Stimulated activated effector memory CD8-positive, alpha-beta T cell treated with anti-CD3 and anti-CD28 coated beads, Interleukin-12 subunit alpha, Interleukin-12 subunit beta, amount 100 ng/mL, for 72 hours (primary cell): Measurements from ENCODE around the gene KRT83.

Experiments used
- ATAC-seq: fragments of 150-1000 bp; cut with Tn5 transposase; 2 replicates; pipeline ENCODE4 v1.10.0; 2021
- DNase-seq, 2 donors: peaks; one replicate each; pipeline ENCODE4 v3.0.0; 2021 to 2022; ENCODE audit warnings: low spot score in 2 of 2
- H3K27ac Mint-ChIP-seq: one replicate; pipeline ENCODE4 v1.8.0; 2022; ENCODE audit warnings: mild to moderate bottlenecking, mixed read lengths
- H3K36me3 Mint-ChIP-seq: one replicate; pipeline ENCODE4 v1.8.0; 2022; ENCODE audit warnings: mild to moderate bottlenecking, mixed read lengths
- H3K4me1 Mint-ChIP-seq: one replicate; pipeline ENCODE4 v1.8.0; 2022; ENCODE audit warnings: mixed read lengths
- H3K4me3 Mint-ChIP-seq: one replicate; pipeline ENCODE4 v1.8.0; 2022; ENCODE audit warnings: mild to moderate bottlenecking, mixed read lengths
- H3K9me3 Mint-ChIP-seq: one replicate; pipeline ENCODE4 v1.8.0; 2022; ENCODE audit warnings: mixed read lengths

Gene KRT83

DNA sequence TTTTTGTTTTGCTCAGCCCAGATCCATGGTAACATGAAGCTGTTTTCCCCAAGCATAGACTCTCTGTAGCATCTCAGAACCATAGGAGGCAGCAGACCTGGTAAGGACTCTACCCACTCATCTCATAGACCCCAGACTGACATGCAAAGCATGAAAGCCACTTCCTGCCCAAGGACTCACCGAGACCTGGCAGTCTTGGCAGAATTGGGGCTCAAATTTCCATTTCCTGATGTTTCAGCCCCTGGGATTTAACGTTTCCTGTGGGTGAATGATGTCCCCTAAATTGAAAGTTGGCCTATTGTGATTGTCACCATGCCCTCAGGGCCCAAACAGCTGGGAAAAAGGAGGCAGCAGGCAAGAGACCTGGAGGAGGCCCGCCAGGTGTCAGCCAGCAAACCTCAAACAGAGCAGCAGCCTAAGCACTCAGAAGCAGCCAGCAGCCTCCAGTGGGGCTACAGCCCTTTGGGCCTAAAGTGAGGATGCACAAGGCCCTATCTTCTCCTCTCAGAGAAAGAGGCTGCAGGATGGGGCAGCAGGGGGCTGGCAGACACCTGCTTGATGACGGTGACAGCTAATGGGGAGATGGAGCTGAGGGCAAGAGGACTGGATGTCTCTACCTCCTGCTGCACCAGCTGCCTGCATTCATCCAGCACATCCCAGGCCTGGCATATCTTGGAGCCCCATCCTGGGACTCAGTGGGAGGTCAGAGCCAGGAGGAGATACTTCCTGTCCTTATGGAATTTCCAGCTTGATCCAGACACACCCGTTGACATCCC, 37.6 kb upstream of the KRT83 start:
- Mint-ChIP-seq H3K9me3 (no peaks in the 10 kb centered on the region), H3K4me1 (peaks cover 50% of the 10 kb centered on the region), H3K4me3 (no peak overlapping the region), H3K27ac (no peak overlapping the region), H3K36me3 (no peaks in the 10 kb centered on the region)
- DNase-seq (no peak), ATAC-seq (peak; percentile 85)

DNA sequence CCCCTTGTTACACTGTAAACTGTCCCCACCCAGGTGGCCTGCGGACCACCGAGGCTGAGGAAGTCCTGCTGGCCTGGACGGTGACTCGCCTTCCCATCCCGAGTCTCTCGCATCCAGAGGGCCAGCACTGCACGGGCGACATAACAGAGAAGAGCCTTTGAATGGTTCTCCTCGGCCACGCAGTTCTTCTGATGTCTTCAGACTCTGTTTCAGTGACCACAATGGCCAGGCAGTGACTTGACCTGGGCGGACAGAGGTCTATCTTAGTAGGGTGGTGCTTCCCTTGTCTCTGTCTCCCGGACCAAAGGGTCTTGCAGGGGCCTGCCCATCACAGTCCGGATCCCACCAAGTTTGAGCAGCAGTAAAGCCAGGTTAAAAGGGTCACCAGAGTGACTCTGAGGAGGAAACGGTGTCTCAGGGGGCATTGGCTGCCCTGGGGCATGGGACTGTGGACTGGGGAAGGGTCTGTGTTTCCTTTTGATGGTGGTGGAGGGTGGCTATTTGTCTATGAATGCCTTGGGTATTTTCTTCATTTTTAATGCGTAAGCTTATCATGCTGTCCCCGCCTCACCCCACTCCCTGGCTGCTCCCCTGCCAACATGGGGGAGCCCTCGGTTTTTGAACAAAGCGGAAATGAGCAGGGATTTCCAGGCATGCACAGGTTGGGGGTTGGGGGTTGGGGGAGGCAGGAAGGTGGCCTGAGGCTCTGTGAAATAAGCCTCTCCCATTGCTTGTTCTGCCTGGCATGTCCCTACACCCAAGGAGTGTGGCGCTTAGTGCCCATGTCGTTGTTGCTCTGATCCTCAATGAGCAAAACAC, 35.8 kb upstream of the KRT83 start:
- H3K4me3 Mint-ChIP-seq, result no peak overlapping the region
- H3K9me3 Mint-ChIP-seq, result no peaks in the 10 kb centered on the region
- DNase-seq, result no peak
- peaks cover 48% of the 10 kb centered on the region for H3K4me1 Mint-ChIP-seq
- no peak for ATAC-seq
- H3K36me3 Mint-ChIP-seq, result no peaks in the 10 kb centered on the region
- H3K27ac Mint-ChIP-seq, result peak overlapping the region; percentile 38

DNA sequence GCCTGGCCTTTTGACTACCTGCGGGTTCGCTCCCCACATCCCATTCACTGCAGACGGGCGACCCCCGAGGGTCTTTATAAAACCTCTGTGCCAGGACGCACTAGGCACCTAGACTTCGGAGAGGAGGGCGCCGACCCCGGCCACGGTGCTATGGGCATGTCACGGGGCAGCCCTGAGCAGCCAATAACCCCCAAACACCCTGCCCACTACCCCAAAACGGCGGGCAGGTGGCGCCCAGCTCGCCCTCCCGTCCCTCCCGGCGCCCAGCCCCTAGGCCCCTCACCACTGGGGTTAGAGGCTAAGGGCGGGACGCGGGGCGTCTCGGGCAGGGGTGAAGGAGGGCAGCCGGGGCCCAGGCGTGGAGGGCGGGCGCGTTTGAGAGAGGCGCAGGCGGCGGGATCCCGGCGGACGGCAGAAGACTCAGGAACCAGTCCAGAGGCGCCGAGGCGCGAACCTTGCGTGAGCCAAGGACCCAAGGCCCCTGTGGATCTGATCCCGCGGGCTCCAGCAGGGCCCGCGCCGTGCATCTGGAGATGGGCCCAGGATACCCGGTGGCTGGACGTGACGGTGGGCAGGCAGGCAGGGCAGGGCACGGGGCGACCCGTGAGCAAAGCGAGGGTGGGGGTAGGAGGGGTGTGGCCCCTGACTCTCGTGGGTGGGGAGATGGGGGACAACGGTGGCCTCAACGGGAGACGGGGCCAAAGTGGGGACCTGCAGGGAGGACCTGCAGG, 35.0 kb upstream of the KRT83 start:
- no peak for ATAC-seq
- H3K27ac Mint-ChIP-seq, result no peak overlapping the region
- DNase-seq, result no peak
- no peaks in the 10 kb centered on the region for H3K36me3 Mint-ChIP-seq
- H3K9me3 Mint-ChIP-seq, result no peaks in the 10 kb centered on the region
- H3K4me3 Mint-ChIP-seq, result no peak overlapping the region
- H3K4me1 Mint-ChIP-seq, result peaks cover 46% of the 10 kb centered on the region

DNA sequence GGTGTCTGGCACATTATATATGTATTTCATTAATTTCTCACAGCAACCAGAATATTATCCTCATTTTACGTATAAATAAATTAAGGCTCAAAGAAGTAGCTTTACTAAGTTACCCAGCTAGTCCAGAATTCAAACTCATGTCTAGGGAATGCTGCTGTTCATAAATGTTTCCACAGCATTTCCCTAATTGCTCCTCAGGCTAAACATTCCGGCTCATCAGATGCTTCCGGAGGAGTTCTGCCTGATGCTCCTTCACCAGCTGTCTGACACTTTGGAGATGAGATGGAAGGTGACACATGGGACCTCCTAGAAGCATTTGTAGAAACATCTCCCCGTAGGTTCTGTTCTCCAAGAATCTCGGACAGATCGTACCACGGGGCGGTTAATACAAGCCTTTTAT, 34.0 kb upstream of the KRT83 start:
- H3K9me3 Mint-ChIP-seq, result no peaks in the 10 kb centered on the region
- no peaks in the 10 kb centered on the region for H3K36me3 Mint-ChIP-seq
- no peak overlapping the region for H3K4me3 Mint-ChIP-seq
- peaks cover 43% of the 10 kb centered on the region for H3K4me1 Mint-ChIP-seq
- H3K27ac Mint-ChIP-seq, result no peak overlapping the region
- ATAC-seq, result no peak
- DNase-seq, result no peak

DNA sequence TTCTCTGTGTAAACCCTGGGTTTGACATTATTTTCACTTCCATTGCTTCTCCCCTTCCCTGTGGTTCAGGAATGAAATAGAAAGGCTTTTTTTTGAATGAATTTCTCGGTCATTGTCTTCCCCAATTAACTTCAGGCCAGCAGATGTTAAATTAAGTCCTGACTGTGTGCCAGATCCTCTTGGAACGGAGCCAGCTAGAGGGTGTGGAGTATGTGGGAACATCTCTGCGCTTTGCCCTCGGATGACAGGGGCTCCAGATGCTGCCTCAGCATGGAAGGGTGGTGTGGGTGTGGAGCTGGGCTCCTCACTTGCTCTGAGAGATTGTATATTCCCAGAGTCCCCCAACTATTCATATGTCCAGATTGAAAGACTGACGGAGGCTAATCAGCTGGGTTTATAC, 33.0 kb upstream of the KRT83 start:
- Mint-ChIP-seq H3K4me3 (no peak overlapping the region), H3K9me3 (no peaks in the 10 kb centered on the region), H3K27ac (no peak overlapping the region), H3K4me1 (peaks cover 37% of the 10 kb centered on the region), H3K36me3 (no peaks in the 10 kb centered on the region)
- DNase-seq (no peak), ATAC-seq (no peak)

- Mint-ChIP-seq H3K9me3 (no peaks in the 10 kb centered on the region), H3K27ac (no peak overlapping the region), H3K4me3 (no peak overlapping the region), H3K36me3 (no peaks in the 10 kb centered on the region), H3K4me1 (peaks cover 35% of the 10 kb centered on the region)
- ATAC-seq, result no peak
- DNase-seq, result no peak
Measured at GRCh38 chr12:52353766-52354165, 32.6 kb upstream of the KRT83 start.

GRCh38 chr12:52352951-52353350, 31.8 kb upstream of the KRT83 start:
- ATAC-seq (no peak), DNase-seq (no peak)
- no peaks in the 10 kb centered on the region for H3K36me3 Mint-ChIP-seq
- H3K9me3 Mint-ChIP-seq, result no peaks in the 10 kb centered on the region
- peaks cover 28% of the 10 kb centered on the region for H3K4me1 Mint-ChIP-seq
- H3K27ac Mint-ChIP-seq, result no peak overlapping the region
- H3K4me3 Mint-ChIP-seq, result no peak overlapping the region

DNA sequence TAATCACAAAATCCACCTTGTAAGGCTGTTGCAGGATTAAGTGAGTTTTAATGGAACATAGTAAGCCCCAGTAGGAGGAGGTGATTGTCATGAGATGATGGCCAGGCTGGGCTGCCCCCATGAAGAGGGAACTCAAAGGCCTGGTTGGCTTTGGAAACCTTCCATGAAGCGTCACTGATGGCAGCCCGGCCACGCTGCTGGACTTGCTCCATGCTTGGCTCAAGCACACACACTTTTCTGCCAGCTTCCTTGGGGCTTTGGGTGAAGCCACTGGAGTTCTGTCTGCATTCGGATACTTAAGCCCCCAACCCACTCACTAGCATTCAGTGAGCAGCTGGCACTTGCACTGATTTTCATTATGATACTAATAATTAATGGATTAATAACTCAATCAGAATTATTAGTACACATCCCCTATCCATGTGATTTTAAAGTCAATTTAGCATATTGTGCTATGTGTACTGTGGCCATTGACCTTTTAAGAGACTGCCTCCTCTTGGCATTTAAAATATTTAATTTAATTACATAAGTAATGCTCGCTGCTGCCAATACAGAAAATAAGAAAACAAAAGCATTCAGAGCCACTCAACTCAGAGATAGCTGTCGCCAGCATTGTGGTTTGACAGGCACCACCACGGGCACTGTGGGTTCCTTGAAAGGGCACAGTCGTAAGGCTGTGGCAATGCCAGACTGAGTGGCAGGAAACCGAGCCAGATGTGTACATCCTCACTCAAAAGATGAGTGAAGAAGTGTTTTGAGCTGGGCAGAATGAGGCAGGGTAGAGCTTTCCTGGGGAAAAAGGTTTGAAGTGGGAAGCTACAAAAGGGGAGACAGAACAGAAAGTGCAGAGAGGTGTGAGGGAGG, 30.2 kb upstream of the KRT83 start:
- Mint-ChIP-seq H3K4me3 (no peak overlapping the region), H3K27ac (no peak overlapping the region), H3K4me1 (peaks cover 28% of the 10 kb centered on the region), H3K9me3 (no peaks in the 10 kb centered on the region), H3K36me3 (no peaks in the 10 kb centered on the region)
- ATAC-seq (peak; percentile 96), DNase-seq (peak; percentile 30 to 64)

DNA sequence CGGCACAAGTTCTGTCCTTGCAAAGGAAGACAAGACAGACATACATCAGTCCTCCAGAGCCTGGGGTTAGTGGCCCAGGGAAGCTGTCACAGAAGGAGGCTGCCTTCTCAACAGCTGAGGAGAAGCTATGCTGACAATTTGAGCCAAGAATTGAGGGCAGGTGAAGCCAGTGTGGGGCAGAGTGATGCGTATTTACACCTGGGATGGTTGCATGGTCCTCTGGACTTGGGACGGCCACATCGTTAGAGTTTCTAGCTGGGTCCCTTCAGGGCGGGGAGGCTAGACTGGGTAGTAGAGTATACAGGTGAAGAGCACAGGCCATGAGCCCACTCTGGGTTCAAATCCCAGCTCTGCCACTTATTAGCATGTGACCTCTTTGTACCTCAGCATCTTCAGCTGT, 29.6 kb upstream of the KRT83 start:
- Mint-ChIP-seq H3K9me3 (no peaks in the 10 kb centered on the region), H3K4me3 (no peak overlapping the region), H3K4me1 (peaks cover 28% of the 10 kb centered on the region)

DNA sequence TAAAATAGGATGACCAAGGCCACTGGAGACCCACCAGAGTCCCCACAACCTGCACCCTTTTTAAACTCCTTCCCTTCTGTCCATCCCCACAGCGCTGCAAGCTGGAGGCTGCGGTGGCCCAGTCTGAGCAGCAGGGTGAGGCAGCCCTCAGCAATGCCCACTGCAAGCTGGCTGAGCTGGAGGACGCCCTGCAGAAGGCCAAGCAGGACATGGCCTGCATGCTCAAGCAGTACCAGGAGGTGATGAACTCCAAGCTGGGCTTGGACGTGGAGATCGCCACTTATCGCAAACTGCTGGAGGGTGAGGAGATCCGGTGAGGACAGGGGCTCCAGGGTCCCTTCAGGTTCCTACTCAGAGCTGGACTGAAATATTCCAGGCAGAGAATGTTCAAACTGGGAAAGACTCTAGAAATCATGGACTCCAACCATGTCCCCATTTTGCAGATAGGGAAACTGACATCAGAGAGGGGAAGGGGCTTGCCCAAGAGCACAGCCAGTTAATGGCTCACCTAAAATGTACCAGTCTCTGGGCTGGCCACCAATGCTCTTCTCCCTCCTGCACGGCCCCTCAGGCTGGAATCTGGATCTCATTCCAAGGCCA, 28.9 kb upstream of the KRT83 start:
- no peak for DNase-seq
- Mint-ChIP-seq H3K4me3 (no peak overlapping the region), H3K36me3 (no peaks in the 10 kb centered on the region), H3K9me3 (no peaks in the 10 kb centered on the region), H3K4me1 (peaks cover 28% of the 10 kb centered on the region), H3K27ac (no peak overlapping the region)
- ATAC-seq, result no peak

More for the DNA sequence above, 29.6 kb upstream of the KRT83 start:
- ATAC-seq, result no peak
- H3K27ac Mint-ChIP-seq, result no peak overlapping the region
- no peak for DNase-seq
- no peaks in the 10 kb centered on the region for H3K36me3 Mint-ChIP-seq

DNA sequence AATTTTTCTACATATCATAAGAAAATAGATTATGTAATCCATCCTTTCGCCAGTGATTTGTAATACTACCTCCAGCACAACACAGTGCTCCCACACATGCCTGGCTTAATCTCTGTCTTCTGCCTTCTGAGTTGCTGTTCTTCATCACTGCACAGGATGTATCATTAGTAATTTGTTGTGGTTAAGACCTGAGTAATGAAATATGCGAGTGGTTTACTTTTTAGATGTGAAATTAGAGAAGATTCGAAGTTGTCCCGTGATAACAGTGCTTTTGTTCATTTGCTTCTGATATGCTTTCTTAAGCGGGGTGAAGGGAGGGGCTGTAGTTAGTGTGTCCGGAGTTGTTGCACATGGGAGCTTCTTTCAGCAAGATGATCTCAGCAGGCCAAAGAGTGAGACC, 28.0 kb upstream of the KRT83 start:
- no peak for ATAC-seq
- Mint-ChIP-seq H3K4me3 (no peak overlapping the region), H3K36me3 (no peaks in the 10 kb centered on the region), H3K4me1 (peaks cover 28% of the 10 kb centered on the region), H3K9me3 (no peaks in the 10 kb centered on the region), H3K27ac (no peak overlapping the region)
- DNase-seq, result no peak

DNA sequence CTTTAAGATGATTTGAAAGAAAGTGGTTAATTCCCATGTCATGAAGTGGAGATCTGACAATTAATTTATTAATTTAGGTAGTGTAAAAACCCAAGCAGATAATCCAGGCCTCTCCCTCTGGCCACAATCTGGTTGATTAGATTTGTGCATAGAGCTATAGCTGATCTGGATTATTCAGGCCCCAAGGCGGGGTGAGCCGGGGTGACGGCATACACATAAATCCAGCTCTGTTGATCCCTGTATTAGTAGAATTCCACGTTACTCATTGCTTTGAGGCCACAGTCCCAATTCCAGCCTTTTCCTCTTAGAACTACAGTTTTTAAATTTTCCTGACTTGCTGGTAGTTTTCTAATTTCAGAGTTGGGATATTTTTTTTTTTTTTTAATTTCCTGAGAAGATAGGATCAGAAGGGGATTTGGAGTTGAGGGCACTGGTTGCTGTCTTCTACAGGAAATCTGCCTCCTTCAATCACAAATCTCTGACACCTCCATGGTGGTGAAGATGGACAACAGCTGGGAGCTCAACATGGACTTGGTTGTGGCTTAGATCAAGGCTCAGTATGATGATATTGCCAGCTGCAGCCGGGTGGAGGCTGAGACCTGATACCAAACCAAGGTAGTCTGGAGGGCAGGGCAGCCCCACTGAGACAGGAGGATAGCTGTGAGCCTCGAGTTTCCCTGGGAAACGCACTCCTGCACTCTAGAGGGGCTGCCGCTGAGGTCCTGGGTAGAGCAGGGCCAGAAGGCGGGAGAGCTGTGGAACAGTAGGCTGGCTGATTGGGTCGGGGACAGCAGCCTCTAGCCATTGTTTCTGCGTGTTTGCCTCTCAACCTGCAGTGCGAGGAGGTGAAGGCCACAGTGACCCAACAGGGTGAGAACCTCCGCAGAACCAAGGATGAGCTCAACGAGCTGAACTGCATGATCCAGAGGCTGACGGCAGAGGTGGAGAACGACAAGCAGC, 26.6 kb upstream of the KRT83 start:
- H3K4me3 Mint-ChIP-seq, result no peak overlapping the region
- H3K36me3 Mint-ChIP-seq, result no peaks in the 10 kb centered on the region
- no peaks in the 10 kb centered on the region for H3K9me3 Mint-ChIP-seq
- no peak for ATAC-seq
- no peak overlapping the region for H3K27ac Mint-ChIP-seq
- H3K4me1 Mint-ChIP-seq, result peaks cover 26% of the 10 kb centered on the region
- DNase-seq, result no peak

DNA sequence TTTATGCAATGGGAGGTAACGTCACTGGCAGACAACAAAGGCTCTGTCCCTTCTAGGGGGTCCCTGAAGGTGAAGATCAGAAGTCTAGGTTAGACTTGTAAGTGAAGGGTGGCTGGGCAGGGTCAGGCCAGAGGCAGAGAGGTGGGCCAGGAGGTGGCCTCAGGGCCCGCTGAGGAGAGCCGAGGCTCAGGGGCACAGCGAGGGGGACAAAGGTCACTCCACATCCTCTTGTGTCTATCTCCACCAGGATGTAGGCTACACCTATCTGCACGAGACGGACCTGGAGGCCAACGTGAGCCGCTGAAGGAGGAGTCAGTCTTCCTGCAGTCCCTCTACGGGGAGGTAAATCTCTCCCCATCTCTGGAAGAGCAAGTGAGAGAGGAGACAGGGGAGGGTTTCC, 25.8 kb upstream of the KRT83 start:
- Mint-ChIP-seq H3K9me3 (no peaks in the 10 kb centered on the region), H3K27ac (no peak overlapping the region), H3K4me3 (no peak overlapping the region), H3K4me1 (peaks cover 19% of the 10 kb centered on the region), H3K36me3 (no peaks in the 10 kb centered on the region)
- ATAC-seq (no peak), DNase-seq (no peak)

DNA sequence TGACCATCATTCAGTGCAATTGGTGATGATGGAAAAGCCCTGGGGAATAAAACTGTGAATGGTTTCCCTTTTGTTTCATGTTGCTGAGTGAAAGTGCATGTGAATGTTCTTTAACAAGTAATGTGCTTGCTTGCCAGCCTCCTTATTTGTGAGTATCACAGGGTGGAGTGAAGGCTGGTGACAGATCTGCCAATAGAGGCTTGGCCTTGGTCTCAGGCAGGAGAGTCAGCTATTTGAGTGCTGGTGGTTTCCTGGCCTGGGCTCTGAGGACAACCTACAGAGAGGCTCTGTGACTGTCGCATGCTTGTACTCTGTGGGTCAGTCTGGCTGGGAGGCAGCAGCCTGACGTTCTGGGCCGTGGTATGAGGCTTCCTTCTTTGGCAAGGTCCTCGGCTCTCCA, 25.4 kb upstream of the KRT83 start:
- ATAC-seq (no peak), DNase-seq (no peak)
- Mint-ChIP-seq H3K27ac (no peak overlapping the region), H3K4me1 (peaks cover 15% of the 10 kb centered on the region), H3K36me3 (no peaks in the 10 kb centered on the region), H3K4me3 (no peak overlapping the region), H3K9me3 (no peaks in the 10 kb centered on the region)
